Spleen (tissue), 11 donors: Measurements from ENCODE around the gene FAM47B. TPM values are rescaled to one million over a fixed set of nuclear protein-coding genes. Genes with fewer than 3 reads are reported as not detected.

Experiments
- DNase-seq: peaks from one replicate; pipeline ENCODE4 v3.0.0-alpha.2; 2020
- H3K27ac ChIP-seq, 8 donors: fragments of 200-600 bp; sonication (generic) in 7 of 8; 1 replicate in 4 of 8; 2 replicates in 4 of 8; pipeline versions ENCODE4 v1.5.0 to v1.8.0; 2016 to 2021; ENCODE audit warnings: inconsistent platforms in 4 of 8, mild to moderate bottlenecking in 4 of 8, moderate library complexity in 1 of 8
- H3K27me3 ChIP-seq, 7 donors: fragments of 200-600 bp; sonication (generic) in 6 of 7; replicated peaks in 1 of 7; 1 replicate in 4 of 7; 2 replicates in 3 of 7; pipeline versions ENCODE4 v1.5.0 to v1.8.0; 2016 to 2021; ENCODE audit warnings: inconsistent platforms in 3 of 7, mild to moderate bottlenecking in 1 of 7
- H3K36me3 ChIP-seq, 6 donors: fragments of 200-600 bp; sonication (generic) in 5 of 6; 1 replicate in 4 of 6; 2 replicates in 2 of 6; pipeline versions ENCODE4 v1.5.0 to v1.8.0; 2016 to 2021; ENCODE audit warnings: inconsistent platforms in 2 of 6
- H3K4me1 ChIP-seq, 6 donors: fragments of 200-600 bp; sonication (generic) in 5 of 6; 1 replicate in 3 of 6; 2 replicates in 3 of 6; pipeline versions ENCODE4 v1.5.0 to v1.8.0; 2016 to 2021; ENCODE audit warnings: inconsistent platforms in 3 of 6
- H3K4me3 ChIP-seq, 8 donors: fragments of 200-600 bp; sonication (generic) in 7 of 8; 1 replicate in 4 of 8; 2 replicates in 4 of 8; pipeline versions ENCODE4 v1.5.0 to v1.8.0; 2016 to 2021; ENCODE audit warnings: inconsistent platforms in 4 of 8, mild to moderate bottlenecking in 4 of 8, moderate library complexity in 2 of 8
- H3K9me3 ChIP-seq, 8 donors: fragments of 200-600 bp; sonication (generic) in 7 of 8; 1 replicate in 4 of 8; 2 replicates in 4 of 8; pipeline versions ENCODE4 v1.5.0 to v1.8.0; 2016 to 2021; ENCODE audit warnings: inconsistent platforms in 4 of 8
- POLR2A ChIP-seq, 3 donors: fragments of 450-650 bp; IDR thresholded peaks; one replicate each; pipeline ENCODE4 v1.5.1; 2017; ENCODE audit warnings: antibody characterized with exemption in 3 of 3, mild to moderate bottlenecking in 1 of 3
- POLR2AphosphoS5 ChIP-seq, 3 donors: sonication (generic); formaldehyde crosslinking; IDR thresholded peaks; one replicate each; pipeline ENCODE4 v1.5.1; 2017; ENCODE audit warnings: antibody characterized with exemption in 3 of 3
- WGBS, 5 donors: extraction: QIAGEN DNeasy Blood & Tissue Kit in 3 of 5; methylation state at CpG; one replicate each; pipeline versions ENCODE4 v1.1.5 to v1.1.7; 2013 to 2018; 5-methylcytosine and 5-hydroxymethylcytosine counted together
- intact Hi-C: fragments of 100-400 bp; cut with DNase I; formaldehyde crosslinking; loops from one replicate; pipeline ENCODE4 v1.15.0; 2023; ENCODE audit warnings: low total_unique reads
- polyA plus RNA-seq, 3 donors: library from polyadenylated mRNA; stranded (reverse); fragments of 200-250 nt; gene quantifications; one replicate each; pipeline ENCODE4 v1.2.1, GENCODE V29; 2013
- total RNA-seq, 7 donors: library from RNA; depleted of rRNA in 3 of 7; stranded (reverse); fragments of >200 nt in 3 of 7; fragmentation: NEBNext Ultra II Directional in 4 of 7; extraction: Animal tissue kit (Norgen Biotek cat#: 25700) in 4 of 7; gene quantifications; one replicate each; pipeline versions ENCODE4 v1.1.0 to v1.2.1, GENCODE V29; 2016 to 2021
- TF ChIP-seq, protein P1 (sequence below), 11 experiments: fragments of 200-600 bp in 7 of 11; fragments of 450-650 bp in 4 of 11; sonication (generic) in 4 of 11; IDR thresholded peaks in 8 of 11; conservative IDR thresholded peaks in 3 of 11; 1 replicate in 7 of 11; 2 replicates in 4 of 11; pipeline versions ENCODE4 v1.4.0 to v1.8.0; 2016 to 2021; ENCODE audit warnings: antibody characterized with exemption in 11 of 11, inconsistent platforms in 4 of 11, mild to moderate bottlenecking in 1 of 11
- donor health status: healthy with polysubstance abuse.
- donor health status: DM: no; HTN: no; CAD: no; lungs with moderate emphysema.
- donor health status: DM: no; HTN: no; CAD: no.
- donor health status: Bipolar disorder and iron deficiency.
- donor health status: healthy.
- donor health status: DM: no; HTN: no; CAD: no.
- donor health status: DM: yes; HTN: yes; CAD: no.

The FAM47B gene
- total and polyA plus RNA-seq, 10 donors, result not detected

DNA sequence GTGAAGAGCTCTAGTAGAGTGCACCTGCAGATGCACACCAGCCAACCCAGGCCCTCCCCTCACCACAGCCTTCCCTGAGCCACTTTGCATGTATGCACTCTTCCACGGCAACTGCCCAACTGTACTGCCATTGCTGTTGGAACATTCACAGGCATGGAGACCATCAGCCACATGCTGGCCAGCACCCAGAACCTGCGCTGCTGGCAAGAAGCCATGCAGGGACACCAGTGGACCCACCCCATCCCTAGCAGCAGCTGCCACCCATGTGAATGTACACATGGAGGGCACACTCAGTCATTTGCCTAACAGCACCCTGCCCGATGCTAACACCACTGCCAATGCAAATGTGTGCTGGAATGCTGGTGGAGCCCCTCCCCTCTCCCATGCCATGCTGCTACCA, 35.6 kb downstream of the FAM47B start:
- H3K4me3 ChIP-seq, result no peak overlapping the region
- no peak for TF ChIP-seq POLR2A (IDR thresholded peaks at IDR 0.05)
- TF ChIP-seq, protein P1, sequence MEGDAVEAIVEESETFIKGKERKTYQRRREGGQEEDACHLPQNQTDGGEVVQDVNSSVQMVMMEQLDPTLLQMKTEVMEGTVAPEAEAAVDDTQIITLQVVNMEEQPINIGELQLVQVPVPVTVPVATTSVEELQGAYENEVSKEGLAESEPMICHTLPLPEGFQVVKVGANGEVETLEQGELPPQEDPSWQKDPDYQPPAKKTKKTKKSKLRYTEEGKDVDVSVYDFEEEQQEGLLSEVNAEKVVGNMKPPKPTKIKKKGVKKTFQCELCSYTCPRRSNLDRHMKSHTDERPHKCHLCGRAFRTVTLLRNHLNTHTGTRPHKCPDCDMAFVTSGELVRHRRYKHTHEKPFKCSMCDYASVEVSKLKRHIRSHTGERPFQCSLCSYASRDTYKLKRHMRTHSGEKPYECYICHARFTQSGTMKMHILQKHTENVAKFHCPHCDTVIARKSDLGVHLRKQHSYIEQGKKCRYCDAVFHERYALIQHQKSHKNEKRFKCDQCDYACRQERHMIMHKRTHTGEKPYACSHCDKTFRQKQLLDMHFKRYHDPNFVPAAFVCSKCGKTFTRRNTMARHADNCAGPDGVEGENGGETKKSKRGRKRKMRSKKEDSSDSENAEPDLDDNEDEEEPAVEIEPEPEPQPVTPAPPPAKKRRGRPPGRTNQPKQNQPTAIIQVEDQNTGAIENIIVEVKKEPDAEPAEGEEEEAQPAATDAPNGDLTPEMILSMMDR (IDR thresholded peaks at IDR 0.05 in 8 of 11, conservative IDR thresholded peaks at IDR 0.05 in 3 of 11), result no peak
- TF ChIP-seq POLR2AphosphoS5 (IDR thresholded peaks at IDR 0.05), result no peak
- H3K27me3 ChIP-seq, result no peaks in the 10 kb centered on the region
- peaks cover 0 to 21% (median 0%) of the 10 kb centered on the region in 8 donors for H3K9me3 ChIP-seq
- H3K36me3 ChIP-seq, result no peaks in the 10 kb centered on the region
- H3K27ac ChIP-seq, result no peak overlapping the region
- WGBS, 5 donors, result 89 to 95% (median 92%) methylated on average over 3 of the region's 3 CpGs
- no peaks in the 10 kb centered on the region for H3K4me1 ChIP-seq
- intact Hi-C loops, result no loop called here
- peak; percentile 39 for DNase-seq

DNA sequence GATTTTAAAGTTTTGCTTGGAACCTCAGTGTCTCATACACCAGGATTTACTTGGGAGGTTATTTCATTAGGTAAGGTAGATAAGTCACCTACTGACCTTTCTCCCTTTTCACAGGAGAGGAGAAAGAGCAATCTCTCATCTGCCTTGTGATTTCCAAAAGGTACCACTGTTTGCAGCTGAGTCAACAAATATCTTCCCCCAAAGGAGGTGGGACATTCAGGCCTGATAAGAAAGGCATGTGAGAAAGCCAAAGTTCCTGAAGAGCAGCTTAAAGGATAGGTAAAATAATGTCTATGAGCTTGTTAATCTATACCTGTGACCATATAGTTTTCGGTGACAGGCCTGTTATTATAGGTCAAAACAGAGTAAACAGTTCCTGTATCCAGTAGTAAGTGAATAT, 45.0 kb downstream of the FAM47B start:
- Histone ChIP-seq H3K36me3 (no peaks in the 10 kb centered on the region), H3K27ac (no peak overlapping the region), H3K4me1 (no peaks in the 10 kb centered on the region), H3K4me3 (no peak overlapping the region), H3K9me3 (peaks cover 0 to 6% (median 0%) of the 10 kb centered on the region in 8 donors), H3K27me3 (no peaks in the 10 kb centered on the region)
- intact Hi-C loops, result no loop called here
- TF ChIP-seq POLR2AphosphoS5 (IDR thresholded peaks at IDR 0.05) (no peak), POLR2A (IDR thresholded peaks at IDR 0.05) (no peak)
- TF ChIP-seq, protein P1 (IDR thresholded peaks at IDR 0.05 in 8 of 11, conservative IDR thresholded peaks at IDR 0.05 in 3 of 11), result no peak
- no peak for DNase-seq
- 80 to 86% (median 82%) methylated on average over 1 of the region's 1 CpG for WGBS, 5 donors
